Loucy (cell line): ENCODE data around the gene OBP2B.

Experiments used
- CTCF ChIP-seq: fragments of 200-600 bp; sonication (generic); conservative IDR thresholded peaks from 2 replicates; pipeline ENCODE4 v1.5.1; 2014; ENCODE audit warnings: mild to moderate bottlenecking, antibody characterized with exemption, low read length
- EZH2phosphoT487 ChIP-seq: fragments of 200-600 bp; IDR thresholded peaks from 2 replicates; pipeline ENCODE4 v1.6.1; 2018; ENCODE audit warnings: antibody characterized with exemption, mild to moderate bottlenecking, moderate library complexity, borderline replicate concordance

GRCh38 chr9:133256136-133256461 lies 47.0 kb upstream of the OBP2B start:
- no peak for TF ChIP-seq CTCF
- no peak for TF ChIP-seq EZH2phosphoT487
